COR-L47 (cell line): ENCODE results near the gene E2F3.
A peak's percentile ranks its signal among the peaks of the same experiment; 100 is the strongest.

Experiments used
- DNase-seq: peaks from one replicate; lab custom pipeline; 2025; lab: John Stamatoyannopoulos, UW

Gene E2F3

GRCh38 chr6:20402342-20403069, 827 bp downstream of the E2F3 start:
- peak; percentile 16 for DNase-seq

- DNase-seq, result peak; percentile 57
Measured at GRCh38 chr6:20403070-20403765, 1.5 kb downstream of the E2F3 start.

DNA sequence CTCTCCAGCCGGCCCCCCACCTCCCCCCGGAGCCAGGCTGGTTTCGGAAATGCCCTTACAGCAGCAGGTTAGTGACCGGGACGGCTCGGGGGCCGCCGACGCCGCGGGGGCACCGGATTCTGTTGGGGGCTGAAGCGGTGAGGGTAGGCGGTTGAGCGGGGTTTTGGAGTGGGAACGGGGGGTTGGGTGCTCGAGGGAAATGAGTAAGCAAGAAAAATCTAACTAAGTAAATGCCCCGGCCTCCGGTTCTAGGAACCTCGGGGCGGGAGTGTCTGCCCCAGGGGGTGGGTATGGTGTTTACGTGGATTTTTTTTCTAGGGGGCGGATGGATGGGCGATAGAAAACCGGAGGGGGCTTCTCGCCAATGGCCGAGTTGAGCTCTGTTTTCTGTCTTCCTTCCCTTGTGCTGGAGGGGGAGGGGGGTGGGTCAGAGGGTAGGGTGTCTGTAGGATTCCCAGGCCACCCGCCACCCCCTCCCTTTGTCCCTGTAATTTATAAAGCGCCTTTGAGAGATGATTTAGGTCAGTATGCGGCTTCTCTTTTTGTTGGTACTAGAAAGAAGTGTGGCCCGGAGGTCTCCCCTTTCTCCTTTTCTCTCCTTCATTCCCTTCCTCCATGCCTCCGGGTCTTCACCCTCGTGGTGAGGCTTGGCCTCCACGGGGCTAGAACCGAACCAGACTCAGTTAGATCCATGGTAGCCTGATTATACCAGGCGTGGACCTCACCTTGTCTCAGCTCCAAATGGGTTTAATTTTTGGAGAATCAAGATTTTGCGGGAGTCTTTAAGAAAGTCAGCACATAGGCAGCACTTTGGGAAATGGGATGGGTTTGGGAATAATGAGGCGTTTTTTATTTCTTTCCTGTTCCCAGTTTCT, 2.3 kb downstream of the E2F3 start:
- DNase-seq, result peak; percentile 6

DNA sequence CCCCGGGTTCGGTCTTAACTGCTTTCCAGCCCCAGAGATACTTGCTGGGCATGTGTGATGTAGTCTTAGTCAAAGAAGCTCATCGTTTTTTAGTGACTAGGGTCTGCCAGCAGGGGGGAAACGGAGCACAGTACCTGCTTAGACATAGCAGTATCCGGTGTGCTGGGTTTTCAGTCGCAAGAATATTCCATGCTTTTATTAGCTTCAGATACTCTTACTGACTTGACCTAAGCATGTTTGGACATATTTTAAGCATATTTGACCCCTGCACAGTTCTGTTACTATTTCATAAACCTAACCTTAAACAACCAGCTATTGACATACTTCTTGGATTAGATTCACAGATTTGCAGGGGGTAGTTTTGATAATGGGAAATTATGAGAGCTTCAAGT, 3.0 kb downstream of the E2F3 start:
- DNase-seq, result peak; percentile 70

- no peak for DNase-seq
Measured at GRCh38 chr6:20408851-20409250, 7.2 kb downstream of the E2F3 start.

GRCh38 chr6:20409427-20409971, 7.8 kb downstream of the E2F3 start:
- no peak for DNase-seq

DNA sequence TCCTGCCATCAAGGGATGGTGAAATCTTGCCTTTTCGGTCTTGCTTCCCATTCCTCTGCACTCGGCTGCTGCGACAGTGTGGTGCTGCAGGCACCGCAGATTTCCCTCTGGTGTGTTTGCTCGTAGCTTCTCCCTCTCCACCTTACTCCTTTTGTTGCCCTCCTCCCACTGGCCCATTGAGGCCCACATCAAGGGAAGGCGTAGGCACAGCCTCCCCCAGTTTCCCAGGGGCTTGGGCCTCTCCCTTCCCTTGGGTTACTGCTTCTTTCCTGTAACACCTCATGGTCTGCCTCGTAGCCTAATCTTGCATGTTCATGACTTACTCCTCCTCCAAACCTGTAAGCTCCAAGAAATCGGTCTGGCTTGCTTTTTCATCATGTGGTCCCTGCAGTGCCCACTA, 9.9 kb downstream of the E2F3 start:
- no peak for DNase-seq

DNA sequence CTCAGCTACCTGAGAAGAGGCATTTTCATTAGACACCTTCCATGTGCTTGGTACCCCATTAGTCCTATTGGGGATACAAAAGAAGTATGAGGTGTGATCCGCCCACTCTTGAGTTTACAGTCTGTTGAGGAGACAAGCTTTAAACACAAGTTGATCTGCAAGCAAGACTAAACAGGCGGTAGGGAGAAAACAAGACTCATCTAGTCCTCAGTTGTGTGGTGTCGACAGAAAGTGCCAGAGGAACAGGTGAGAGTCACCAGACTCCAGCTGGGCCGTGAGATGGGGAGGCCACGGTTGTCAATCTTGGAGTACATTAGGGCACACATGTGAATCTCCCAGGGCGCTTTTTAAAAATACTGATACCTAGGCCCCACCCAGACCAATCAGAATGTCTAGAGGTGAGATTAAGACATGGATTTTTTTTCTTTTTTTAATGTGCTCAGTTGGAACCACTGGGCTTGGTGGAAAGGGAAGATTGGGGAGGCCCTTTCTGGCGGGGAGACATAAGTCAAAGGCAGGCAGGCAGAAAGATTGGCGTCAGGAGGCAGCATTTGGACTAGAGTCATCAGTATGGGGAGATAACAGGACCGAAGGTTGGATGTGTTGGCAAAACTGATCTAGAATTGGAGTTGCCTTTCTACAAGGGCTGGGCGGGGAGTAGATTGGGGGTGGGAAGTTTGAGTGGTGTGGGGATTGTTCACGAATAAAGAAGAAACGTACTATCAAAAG, 10.4 kb downstream of the E2F3 start:
- DNase-seq, result no peak

- no peak for DNase-seq
Measured at GRCh38 chr6:20412682-20413073, 11.0 kb downstream of the E2F3 start.

DNA sequence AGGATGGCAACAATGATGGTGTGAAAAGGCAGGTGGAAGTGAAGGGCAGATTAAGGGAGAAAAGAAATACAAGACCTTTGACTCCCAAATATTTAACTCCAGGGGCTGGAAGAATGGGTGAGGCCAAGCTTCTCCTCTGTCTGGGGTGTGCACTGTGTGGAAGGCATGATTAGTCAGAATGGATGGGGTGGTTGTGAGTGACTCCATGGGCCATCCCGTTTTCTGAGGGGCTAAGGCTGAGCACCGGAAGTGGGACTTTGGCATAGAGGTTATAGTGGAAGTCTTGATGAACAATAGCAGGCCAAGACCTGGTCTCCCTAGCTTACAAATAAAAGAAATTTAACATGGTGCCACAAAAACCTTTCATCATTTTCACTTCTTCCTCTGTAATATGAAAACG, 12.1 kb downstream of the E2F3 start:
- no peak for DNase-seq

- no peak for DNase-seq
Measured at GRCh38 chr6:20414711-20415110, 13.0 kb downstream of the E2F3 start.

- DNase-seq, result no peak
Measured at GRCh38 chr6:20415304-20415703, 13.6 kb downstream of the E2F3 start.

DNA sequence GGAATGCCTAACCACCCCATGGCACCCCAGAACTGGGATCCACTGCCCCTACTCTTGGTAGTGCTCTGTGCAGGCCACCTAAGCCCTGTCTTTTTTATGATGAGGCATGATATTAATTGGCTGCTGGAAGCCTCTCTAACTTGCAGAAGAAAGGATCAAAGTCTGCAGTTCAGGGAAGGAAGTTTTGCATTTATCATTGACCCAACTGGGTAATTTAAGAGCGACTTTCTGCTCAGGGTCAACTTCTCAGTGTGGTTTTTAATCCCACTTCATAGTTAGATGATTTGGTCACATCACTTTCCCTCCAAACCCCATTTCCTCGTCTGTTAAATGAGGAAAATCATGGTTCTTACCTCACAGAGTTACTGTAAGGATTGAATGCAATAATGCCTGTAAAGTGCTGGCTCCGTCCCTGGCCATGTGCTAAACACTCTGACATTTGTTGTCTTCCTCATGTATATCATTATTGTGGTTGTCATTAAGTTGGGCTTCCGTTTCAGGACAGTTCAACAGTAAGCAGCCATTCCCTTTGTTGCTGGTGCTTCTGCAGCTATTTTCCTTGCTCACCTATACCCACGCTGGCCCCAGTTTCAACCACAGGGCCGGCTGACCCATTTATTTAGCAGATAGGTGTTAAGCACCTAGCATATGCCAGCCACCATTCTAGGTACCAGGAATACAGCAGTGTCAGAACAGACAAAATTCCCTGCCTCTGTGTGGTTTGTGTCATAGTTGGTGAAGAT, 14.2 kb downstream of the E2F3 start:
- DNase-seq, result no peak

- no peak for DNase-seq
Measured at GRCh38 chr6:20416567-20417345, 15.1 kb downstream of the E2F3 start.

DNA sequence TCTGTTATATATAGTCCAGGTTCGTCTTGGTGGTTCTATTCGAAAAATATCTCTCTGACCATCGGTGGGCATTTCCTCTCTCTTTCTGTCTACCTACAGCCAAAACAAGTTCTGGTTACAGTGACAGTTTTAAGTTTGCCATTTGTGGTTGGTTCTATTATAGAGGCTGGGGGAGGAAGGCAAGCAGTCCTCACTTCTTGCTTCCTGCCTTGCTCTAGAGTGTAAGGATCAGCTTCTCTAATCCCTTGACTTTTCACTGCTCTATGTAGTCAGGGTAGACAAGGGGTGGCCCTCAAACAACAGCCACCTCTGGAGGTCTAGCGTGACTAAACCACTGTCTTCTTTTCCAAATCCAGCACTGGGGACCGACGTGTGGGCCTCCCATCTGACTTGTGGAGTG, 16.1 kb downstream of the E2F3 start:
- no peak for DNase-seq

DNA sequence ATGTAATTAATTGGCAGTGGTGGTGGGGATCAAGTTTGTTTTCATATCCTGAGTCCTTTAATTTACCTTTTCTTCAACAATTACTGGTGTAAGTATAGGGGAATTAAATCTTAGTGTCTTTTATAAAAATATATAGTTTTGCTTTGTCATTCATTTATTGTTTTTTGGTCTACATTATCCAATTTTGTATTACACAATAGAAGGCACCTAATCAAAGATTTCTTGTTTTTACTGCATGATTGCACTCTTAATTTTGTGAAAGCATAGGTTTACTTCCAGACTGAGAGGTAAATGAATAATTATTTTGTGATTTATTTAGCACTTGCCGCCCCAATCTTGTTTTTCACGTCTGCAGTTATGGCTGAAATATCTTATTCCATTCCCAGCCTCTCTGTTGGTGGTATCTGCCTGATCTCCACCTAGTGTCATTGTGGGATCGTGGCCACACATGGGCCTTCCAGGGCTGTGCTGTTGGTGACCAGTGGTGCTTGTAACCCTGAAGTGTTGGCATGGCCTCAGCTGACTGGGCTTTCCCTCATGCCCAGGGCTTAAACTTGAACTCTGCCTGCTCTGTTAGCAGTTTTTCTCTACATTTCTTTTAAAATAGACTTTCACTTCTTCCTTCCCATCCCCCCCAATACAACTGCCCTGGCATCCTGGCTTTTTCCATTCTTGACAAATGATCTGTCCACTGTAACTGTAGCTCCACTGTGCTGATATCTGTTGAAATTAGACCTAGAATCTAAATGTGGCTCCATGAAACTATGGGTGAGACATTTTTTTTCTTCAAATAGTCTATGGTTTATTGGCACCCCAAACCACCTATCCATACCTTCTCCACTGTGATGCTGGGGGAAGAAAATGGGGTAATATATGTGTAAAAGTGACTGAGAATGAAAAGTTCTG, 24.8 kb downstream of the E2F3 start:
- DNase-seq, result no peak

DNA sequence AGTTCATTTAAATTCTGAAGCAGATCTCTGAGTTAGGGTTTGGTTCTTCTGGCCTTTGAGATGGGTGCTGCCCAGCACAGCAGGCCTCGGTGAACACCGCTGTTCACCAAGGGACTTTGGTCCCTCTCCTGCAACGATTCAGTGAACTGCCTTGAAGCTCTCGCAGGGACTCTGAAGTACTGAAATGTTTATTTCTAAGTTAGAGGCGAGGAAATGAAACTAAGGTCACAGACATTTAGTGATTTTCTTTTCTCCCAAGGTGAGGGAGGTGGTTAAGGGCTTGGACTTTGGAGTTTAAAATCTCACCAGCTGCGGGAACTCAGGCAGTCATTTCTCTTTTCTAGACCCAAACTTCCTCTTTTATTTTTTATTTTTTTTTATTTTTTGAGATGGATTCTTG, 26.2 kb downstream of the E2F3 start:
- DNase-seq, result no peak

DNA sequence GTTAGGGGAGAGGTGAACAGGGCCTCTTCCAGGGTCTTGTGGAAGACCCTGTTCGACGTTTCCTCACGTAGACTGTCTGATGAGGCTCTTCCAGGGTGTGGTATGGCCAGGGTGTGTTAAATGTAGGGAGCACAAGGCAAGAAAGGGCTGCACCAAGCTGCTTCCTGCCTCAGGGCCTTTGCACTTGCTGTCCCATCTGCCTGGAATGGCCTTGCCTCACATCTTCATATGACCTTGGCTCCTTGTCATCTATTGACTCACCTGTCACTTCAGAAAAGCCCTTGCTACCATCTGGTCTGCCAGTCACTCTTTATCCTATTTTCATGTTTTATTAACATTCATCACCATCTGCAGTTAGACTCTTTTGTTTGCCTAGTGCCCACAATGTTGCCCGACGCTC, 31.0 kb downstream of the E2F3 start:
- DNase-seq, result no peak

DNA sequence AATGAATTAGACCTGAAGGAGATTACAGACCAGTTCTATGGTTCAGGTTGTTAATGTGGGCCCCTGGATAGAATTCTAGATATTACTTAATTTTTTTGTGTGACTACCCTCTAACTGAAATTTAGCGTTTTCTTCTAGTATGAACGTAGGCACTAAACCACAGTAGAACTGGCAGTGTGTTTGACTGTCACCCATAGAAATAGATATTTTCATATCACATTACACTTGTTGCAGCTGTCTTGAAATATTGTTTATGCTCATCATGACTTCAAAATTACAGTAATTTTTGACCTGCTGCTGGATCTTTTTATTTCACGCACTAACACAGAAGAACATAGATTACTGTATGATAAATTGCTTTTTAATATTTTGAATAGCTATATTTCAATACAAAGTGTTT, 31.6 kb downstream of the E2F3 start:
- no peak for DNase-seq
